ENCODE data around the gene MAOA.
"Not testable (repeated sequence)": the region's sequence is repeated elsewhere in the genome, so short reads cannot be mapped to it uniquely, and the experiment has no call there.

The MAOA gene

DNA sequence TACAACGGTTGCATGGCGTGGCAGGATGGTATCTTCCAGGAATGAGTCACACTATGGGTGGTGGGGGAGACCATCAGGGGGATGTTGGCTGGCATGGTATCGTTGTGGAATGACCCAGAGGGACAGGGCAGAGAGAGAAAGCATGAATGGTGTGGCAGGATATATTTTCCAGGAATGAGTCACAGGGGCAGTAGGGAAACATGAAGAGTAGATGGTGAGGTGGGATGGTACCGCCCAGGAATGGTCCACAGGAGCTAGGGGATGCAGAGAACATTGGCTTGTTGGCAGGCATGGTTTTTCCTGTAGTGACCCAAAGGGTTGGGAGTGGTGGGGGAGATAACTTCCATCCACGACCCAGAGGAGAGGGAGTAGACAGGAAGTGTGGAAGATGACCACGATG lies 62.4 kb downstream of the MAOA start:
- H3K4me3 ChIP-seq (ENCODE audit: severe bottlenecking) = no peak overlapping the region
- DNase-seq (ENCODE audit: low spot score) = no peak
- no peaks in the 10 kb centered on the region for H3K9me3 ChIP-seq (ENCODE audit: severe bottlenecking)
- H3K27me3 ChIP-seq (ENCODE audit: insufficient read depth, poor library complexity, severe bottlenecking) = no peaks in the 10 kb centered on the region
- H3K4me1 ChIP-seq (ENCODE audit: insufficient read depth, poor library complexity, severe bottlenecking) = peaks cover 4% of the 10 kb centered on the region
- TF ChIP-seq, protein P1, sequence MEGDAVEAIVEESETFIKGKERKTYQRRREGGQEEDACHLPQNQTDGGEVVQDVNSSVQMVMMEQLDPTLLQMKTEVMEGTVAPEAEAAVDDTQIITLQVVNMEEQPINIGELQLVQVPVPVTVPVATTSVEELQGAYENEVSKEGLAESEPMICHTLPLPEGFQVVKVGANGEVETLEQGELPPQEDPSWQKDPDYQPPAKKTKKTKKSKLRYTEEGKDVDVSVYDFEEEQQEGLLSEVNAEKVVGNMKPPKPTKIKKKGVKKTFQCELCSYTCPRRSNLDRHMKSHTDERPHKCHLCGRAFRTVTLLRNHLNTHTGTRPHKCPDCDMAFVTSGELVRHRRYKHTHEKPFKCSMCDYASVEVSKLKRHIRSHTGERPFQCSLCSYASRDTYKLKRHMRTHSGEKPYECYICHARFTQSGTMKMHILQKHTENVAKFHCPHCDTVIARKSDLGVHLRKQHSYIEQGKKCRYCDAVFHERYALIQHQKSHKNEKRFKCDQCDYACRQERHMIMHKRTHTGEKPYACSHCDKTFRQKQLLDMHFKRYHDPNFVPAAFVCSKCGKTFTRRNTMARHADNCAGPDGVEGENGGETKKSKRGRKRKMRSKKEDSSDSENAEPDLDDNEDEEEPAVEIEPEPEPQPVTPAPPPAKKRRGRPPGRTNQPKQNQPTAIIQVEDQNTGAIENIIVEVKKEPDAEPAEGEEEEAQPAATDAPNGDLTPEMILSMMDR (IDR thresholded peaks at IDR 0.05; ENCODE audit: poor library complexity, severe bottlenecking) = no peak
- H3K36me3 ChIP-seq (ENCODE audit: low read depth) = no peaks in the 10 kb centered on the region
- no peak for ATAC-seq (ENCODE audit: low read depth)
- H3K27ac ChIP-seq (ENCODE audit: poor library complexity, severe bottlenecking) = no peak overlapping the region

DNA sequence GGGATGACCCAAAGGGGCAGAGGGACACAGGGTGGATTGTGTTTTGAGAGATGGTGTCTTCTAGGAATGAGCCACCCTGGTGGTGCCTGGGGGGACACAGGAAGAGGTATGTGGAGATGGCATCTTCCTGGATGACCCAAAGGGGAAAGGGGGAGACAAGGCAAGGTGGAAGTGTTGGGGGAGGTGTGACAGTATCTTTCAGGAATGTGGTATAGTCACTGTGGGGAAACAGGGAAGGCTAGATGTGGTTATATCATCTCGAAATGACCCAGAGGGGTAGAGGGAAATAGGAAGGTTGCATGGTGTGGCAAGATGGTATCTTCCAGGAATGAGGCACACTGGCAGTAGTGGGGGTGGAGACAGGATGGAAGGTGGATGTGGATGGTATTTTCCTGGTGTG lies 62.9 kb downstream of the MAOA start:
- DNase-seq (ENCODE audit: low spot score) (no peak), ATAC-seq (ENCODE audit: low read depth) (0 out of 3 replicates have a peak, but pooled peaks have one; percentile 25)
- TF ChIP-seq, protein P1 (IDR thresholded peaks at IDR 0.05; ENCODE audit: poor library complexity, severe bottlenecking) = no peak
- Histone ChIP-seq H3K9me3 (ENCODE audit: severe bottlenecking) (no peaks in the 10 kb centered on the region), H3K4me3 (ENCODE audit: severe bottlenecking) (no peak overlapping the region), H3K27ac (ENCODE audit: poor library complexity, severe bottlenecking) (no peak overlapping the region), H3K4me1 (ENCODE audit: insufficient read depth, poor library complexity, severe bottlenecking) (peaks cover 4% of the 10 kb centered on the region), H3K36me3 (ENCODE audit: low read depth) (no peaks in the 10 kb centered on the region), H3K27me3 (ENCODE audit: insufficient read depth, poor library complexity, severe bottlenecking) (no peaks in the 10 kb centered on the region)

DNA sequence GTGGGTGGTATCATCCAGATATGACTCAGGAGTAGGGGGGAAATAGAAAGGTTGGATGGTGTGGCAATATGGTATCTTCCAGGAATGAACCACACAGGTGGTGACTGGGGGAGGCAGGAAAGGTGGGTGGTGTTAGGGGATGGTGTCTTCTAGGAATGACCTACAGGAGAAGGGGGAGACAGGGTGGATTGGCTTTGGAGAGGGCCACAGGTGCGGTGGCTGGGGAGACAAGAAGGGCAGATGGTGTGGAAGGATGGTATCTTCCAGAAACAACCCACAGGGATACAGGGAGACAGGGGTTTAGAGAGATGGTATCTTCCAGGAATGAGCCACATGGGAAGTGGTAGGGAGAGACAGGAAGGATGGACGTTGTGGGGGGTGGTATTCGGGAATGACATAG lies 64.0 kb downstream of the MAOA start:
- Histone ChIP-seq H3K4me3 (ENCODE audit: severe bottlenecking) (no peak overlapping the region), H3K4me1 (ENCODE audit: insufficient read depth, poor library complexity, severe bottlenecking) (peaks cover 4% of the 10 kb centered on the region), H3K9me3 (ENCODE audit: severe bottlenecking) (no peaks in the 10 kb centered on the region), H3K27me3 (ENCODE audit: insufficient read depth, poor library complexity, severe bottlenecking) (no peaks in the 10 kb centered on the region), H3K27ac (ENCODE audit: poor library complexity, severe bottlenecking) (no peak overlapping the region), H3K36me3 (ENCODE audit: low read depth) (no peaks in the 10 kb centered on the region)
- DNase-seq (ENCODE audit: low spot score) = no peak
- no peak for ATAC-seq (ENCODE audit: low read depth)
- TF ChIP-seq, protein P1 (IDR thresholded peaks at IDR 0.05; ENCODE audit: poor library complexity, severe bottlenecking) = no peak

DNA sequence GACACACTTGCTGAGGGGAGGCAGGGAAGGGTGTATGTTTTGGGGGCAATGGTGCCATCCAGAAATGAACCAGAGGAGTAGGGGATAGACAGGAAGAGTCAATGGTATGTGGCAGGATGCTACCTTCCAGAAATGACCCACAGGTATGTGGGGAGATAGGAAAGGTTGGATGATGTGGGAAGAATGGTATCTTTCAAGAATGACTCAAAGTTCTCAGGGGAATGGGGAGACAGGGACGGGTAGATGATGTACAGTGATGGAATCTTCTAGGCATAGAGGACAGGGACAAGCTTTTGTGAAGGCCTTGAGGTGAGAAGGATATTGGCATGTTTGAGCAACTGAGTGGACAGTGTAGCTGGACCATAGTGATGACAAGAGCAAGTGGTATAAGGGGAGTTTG lies 64.9 kb downstream of the MAOA start:
- DNase-seq (ENCODE audit: low spot score) (no peak), ATAC-seq (ENCODE audit: low read depth) (no peak)
- no peak overlapping the region for H3K4me3 ChIP-seq (ENCODE audit: severe bottlenecking)
- peaks cover 4% of the 10 kb centered on the region for H3K4me1 ChIP-seq (ENCODE audit: insufficient read depth, poor library complexity, severe bottlenecking)
- H3K36me3 ChIP-seq (ENCODE audit: low read depth) = no peaks in the 10 kb centered on the region
- no peak overlapping the region for H3K27ac ChIP-seq (ENCODE audit: poor library complexity, severe bottlenecking)
- no peaks in the 10 kb centered on the region for H3K27me3 ChIP-seq (ENCODE audit: insufficient read depth, poor library complexity, severe bottlenecking)
- H3K9me3 ChIP-seq (ENCODE audit: severe bottlenecking) = no peaks in the 10 kb centered on the region
- TF ChIP-seq, protein P1 (IDR thresholded peaks at IDR 0.05; ENCODE audit: poor library complexity, severe bottlenecking) = no peak

DNA sequence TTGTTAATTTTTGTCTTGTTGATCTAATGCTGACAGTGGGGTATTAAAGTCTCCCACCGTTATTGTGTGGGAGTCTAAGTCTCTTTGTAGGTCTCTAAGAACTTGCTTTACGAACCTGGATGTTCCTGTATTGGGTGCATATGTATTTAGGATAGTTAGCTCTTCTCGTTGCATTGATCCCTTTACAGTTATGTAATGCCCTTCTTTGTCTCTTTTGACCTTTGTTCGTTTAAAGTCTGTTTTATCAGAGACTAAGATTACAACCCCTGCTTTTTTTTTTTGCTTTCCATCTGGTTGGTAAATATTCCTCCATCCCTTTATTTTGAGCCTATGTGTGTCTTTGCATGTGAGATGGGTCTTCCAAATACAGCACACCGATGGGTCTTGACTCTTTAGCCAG lies 69.1 kb downstream of the MAOA start:
- H3K9me3 ChIP-seq (ENCODE audit: severe bottlenecking); H3K4me1 ChIP-seq (ENCODE audit: insufficient read depth, poor library complexity, severe bottlenecking); H3K4me3 ChIP-seq (ENCODE audit: severe bottlenecking); H3K27ac ChIP-seq (ENCODE audit: poor library complexity, severe bottlenecking); H3K27me3 ChIP-seq (ENCODE audit: insufficient read depth, poor library complexity, severe bottlenecking); DNase-seq (ENCODE audit: low spot score); ATAC-seq (ENCODE audit: low read depth); H3K36me3 ChIP-seq (ENCODE audit: low read depth): not testable (repeated sequence)

DNA sequence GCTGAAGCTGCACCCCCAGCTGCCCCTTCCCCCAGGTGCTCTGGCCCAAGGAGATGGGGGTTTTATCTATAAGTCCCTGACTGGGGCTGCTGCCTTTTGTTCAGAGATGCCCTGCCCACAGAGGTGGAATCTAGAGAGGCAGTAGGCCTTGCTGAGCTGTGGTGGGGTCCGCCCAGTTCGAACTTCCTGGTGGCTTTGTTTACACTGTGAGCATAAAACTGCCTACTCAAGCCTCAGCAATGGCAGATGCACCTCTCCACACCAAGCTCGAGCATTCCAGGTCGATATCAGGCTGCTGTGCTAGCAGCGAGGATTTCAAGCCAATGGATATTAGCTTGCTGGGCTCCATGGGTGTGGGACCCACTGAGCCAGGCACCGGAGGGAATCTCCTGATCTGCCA lies 71.2 kb downstream of the MAOA start:
- H3K27ac ChIP-seq (ENCODE audit: poor library complexity, severe bottlenecking); H3K36me3 ChIP-seq (ENCODE audit: low read depth); H3K4me1 ChIP-seq (ENCODE audit: insufficient read depth, poor library complexity, severe bottlenecking); H3K27me3 ChIP-seq (ENCODE audit: insufficient read depth, poor library complexity, severe bottlenecking); H3K9me3 ChIP-seq (ENCODE audit: severe bottlenecking); ATAC-seq (ENCODE audit: low read depth); DNase-seq (ENCODE audit: low spot score); H3K4me3 ChIP-seq (ENCODE audit: severe bottlenecking): not testable (repeated sequence)
